H1 (cell line): Measurements from ENCODE around the gene DPY19L1. TPM values are rescaled to one million over a fixed set of nuclear protein-coding genes. Genes with fewer than 3 reads are reported as not detected.

Experiments used
- CTCF ChIA-PET: fragments of 300-600 bp; sonication (Branson Sonifier 250); formaldehyde crosslinking; loops from one replicate; lab custom pipeline; 2021; ENCODE audit not compliant: partially characterized antibody; lab: Charles Lee
- POLR2A ChIA-PET: fragments of 300-600 bp; sonication (Branson Sonifier 250); formaldehyde crosslinking; loops from one replicate; lab custom pipeline; 2021; ENCODE audit warnings: inconsistent platforms; ENCODE audit not compliant: partially characterized antibody; lab: Charles Lee
- DNase-seq, 2 experiments: peaks; one replicate each; pipeline versions ENCODE4 v3.0.0 to v3.0.0-alpha.2; 2010 to 2022; ENCODE audit warnings: low spot score in 2 of 2, low read depth in 1 of 2, mixed read lengths in 1 of 2
- FAIRE-seq: peaks from 2 replicates; lab custom pipeline; 2011; peaks lifted over from hg19 to GRCh38; lab: Jason Lieb, UNC
- H2AFZ ChIP-seq: 2 replicates; pipeline ENCODE4 v1.8.1; 2012; ENCODE audit warnings: low read length, inconsistent platforms
- H2AK5ac ChIP-seq: 2 replicates; pipeline ENCODE4 v1.6.1; 2013; ENCODE audit warnings: low read depth, low read length
- H2BK120ac ChIP-seq: replicated peaks from 2 replicates; pipeline ENCODE3; 2013; ENCODE audit warnings: low read depth, low read length, inconsistent platforms
- H2BK12ac ChIP-seq: 2 replicates; pipeline ENCODE4 v1.6.1; 2013; ENCODE audit warnings: low read depth, low read length
- H2BK15ac ChIP-seq: 2 replicates; pipeline ENCODE4 v1.6.1; 2013; ENCODE audit warnings: low read length
- H2BK20ac ChIP-seq: 2 replicates; pipeline ENCODE4 v1.6.1; 2013; ENCODE audit warnings: low read length
- H2BK5ac ChIP-seq: 2 replicates; pipeline ENCODE4 v1.6.1; 2013; ENCODE audit warnings: low read depth, low read length
- H3K14ac ChIP-seq: 2 replicates; pipeline ENCODE4 v1.6.1; 2013; ENCODE audit warnings: inconsistent platforms; ENCODE audit not compliant: insufficient read length
- H3K18ac ChIP-seq: 2 replicates; pipeline ENCODE4 v1.6.1; 2013; ENCODE audit warnings: low read length; ENCODE audit errors: extremely low read depth
- H3K23ac ChIP-seq: 2 replicates; pipeline ENCODE4 v1.6.1; 2013; ENCODE audit warnings: inconsistent platforms; ENCODE audit not compliant: insufficient read length
- H3K23me2 ChIP-seq: 2 replicates; pipeline ENCODE4 v1.6.1; 2013; ENCODE audit warnings: low read depth, low read length
- H3K27ac ChIP-seq: 2 replicates; pipeline ENCODE4 v1.6.1; 2011; ENCODE audit warnings: low read depth, low read length, inconsistent platforms
- H3K27me3 ChIP-seq, 4 experiments: replicated peaks in 1 of 4; 1 replicate in 1 of 4; 2 replicates in 3 of 4; pipeline versions ENCODE4 v1.6.1 to v1.8.1; 2011 to 2013; ENCODE audit warnings: low read length in 3 of 4, mild to moderate bottlenecking in 3 of 4, inconsistent platforms in 2 of 4, mixed read lengths in 2 of 4, moderate library complexity in 1 of 4; ENCODE audit not compliant: control insufficient read depth in 3 of 4, insufficient read depth in 3 of 4; ENCODE audit errors: extremely low read depth in 1 of 4
- H3K36me3 ChIP-seq, 4 experiments: 2 replicates each; pipeline versions ENCODE4 v1.6.1 to v1.8.1; 2011 to 2013; ENCODE audit warnings: mild to moderate bottlenecking in 4 of 4, low read length in 3 of 4, moderate library complexity in 2 of 4, control low read depth in 1 of 4, inconsistent platforms in 1 of 4; ENCODE audit not compliant: insufficient read depth in 4 of 4, control insufficient read depth in 2 of 4
- H3K4ac ChIP-seq: replicated peaks from 2 replicates; pipeline ENCODE3; 2013; ENCODE audit warnings: low read length, low read depth, mixed read lengths, inconsistent platforms; ENCODE audit not compliant: insufficient read length
- H3K4me1 ChIP-seq, 4 experiments: replicated peaks in 1 of 4; 1 replicate in 1 of 4; 2 replicates in 3 of 4; pipeline versions ENCODE4 v1.6.1 to v1.8.1; 2011 to 2013; ENCODE audit warnings: low read length in 3 of 4, inconsistent platforms in 2 of 4, mixed read lengths in 1 of 4; ENCODE audit not compliant: insufficient read depth in 4 of 4, control insufficient read depth in 3 of 4
- H3K4me2 ChIP-seq, 2 experiments: 2 replicates each; pipeline versions ENCODE4 v1.6.1 to v1.8.1; 2011 to 2013; ENCODE audit warnings: low read depth in 2 of 2, low read length in 2 of 2, control low read depth in 1 of 2, inconsistent platforms in 1 of 2, mild to moderate bottlenecking in 1 of 2; ENCODE audit not compliant: insufficient read depth in 1 of 2
- H3K4me3 ChIP-seq, 4 experiments: fragments of 200-600, 300-600 bp in 1 of 4; sonication (generic), shearing (Covaris generic), sonication (Bioruptor Twin) in 1 of 4; 2 replicates each; pipeline versions ENCODE4 v1.5.1 to v1.8.1; 2011 to 2016; ENCODE audit warnings: low read length in 4 of 4, low read depth in 3 of 4, control low read depth in 2 of 4, inconsistent platforms in 2 of 4, mild to moderate bottlenecking in 2 of 4, mixed read lengths in 1 of 4, moderate library complexity in 1 of 4; ENCODE audit not compliant: insufficient read depth in 2 of 4; ENCODE audit errors: extremely low read depth in 1 of 4
- H3K56ac ChIP-seq: replicated peaks from 2 replicates; pipeline ENCODE3; 2013; ENCODE audit warnings: low read depth, mild to moderate bottlenecking, mixed read lengths, low read length, inconsistent platforms; ENCODE audit not compliant: insufficient read length
- H3K79me1 ChIP-seq: 2 replicates; pipeline ENCODE4 v1.6.1; 2013; ENCODE audit warnings: low read depth, low read length, control low read depth
- H3K79me2 ChIP-seq, 2 experiments: 2 replicates each; pipeline versions ENCODE4 v1.6.1 to v1.8.1; 2012 to 2013; ENCODE audit warnings: low read length in 2 of 2, mild to moderate bottlenecking in 2 of 2, inconsistent platforms in 1 of 2; ENCODE audit not compliant: insufficient read depth in 2 of 2, control insufficient read depth in 1 of 2
- H3K9ac ChIP-seq, 4 experiments: replicated peaks in 1 of 4; 1 replicate in 1 of 4; 2 replicates in 3 of 4; pipeline versions ENCODE4 v1.6.1 to v1.8.1; 2011 to 2013; ENCODE audit warnings: low read depth in 3 of 4, low read length in 3 of 4, control low read depth in 2 of 4, mild to moderate bottlenecking in 2 of 4, moderate library complexity in 2 of 4, inconsistent platforms in 1 of 4; ENCODE audit errors: extremely low read depth in 1 of 4
- H3K9me3 ChIP-seq, 2 experiments: 2 replicates each; pipeline versions ENCODE4 v1.6.1 to v1.8.1; 2012 to 2013; ENCODE audit warnings: mild to moderate bottlenecking in 2 of 2, moderate library complexity in 2 of 2, control low read depth in 1 of 2, inconsistent platforms in 1 of 2, low read depth in 1 of 2, low read length in 1 of 2, mixed read lengths in 1 of 2; ENCODE audit not compliant: insufficient read depth in 2 of 2
- H4K20me1 ChIP-seq, 2 experiments: replicated peaks in 1 of 2; 2 replicates each; pipeline versions ENCODE3 to v1.8.1; 2011 to 2013; ENCODE audit warnings: inconsistent platforms in 2 of 2, low read length in 2 of 2, mild to moderate bottlenecking in 1 of 2; ENCODE audit not compliant: insufficient read depth in 2 of 2, control insufficient read depth in 1 of 2
- H4K5ac ChIP-seq: 2 replicates; pipeline ENCODE4 v1.6.1; 2013; ENCODE audit warnings: low read length, low read depth, mixed read lengths, inconsistent platforms; ENCODE audit not compliant: insufficient read length
- H4K8ac ChIP-seq: 2 replicates; pipeline ENCODE4 v1.8.0; 2013; ENCODE audit warnings: mild to moderate bottlenecking, moderate library complexity, low read length, inconsistent platforms; ENCODE audit not compliant: insufficient read depth; ENCODE audit errors: extremely low read depth
- H4K91ac ChIP-seq: replicated peaks from 2 replicates; pipeline ENCODE3; 2013; ENCODE audit warnings: low read length, mixed read lengths, inconsistent platforms; ENCODE audit not compliant: insufficient read length
- POLR2AphosphoS5 ChIP-seq: IDR thresholded peaks from 2 replicates; pipeline ENCODE4 v1.6.1; 2011; ENCODE audit warnings: low read depth, low read length
- RAD21 ChIP-seq, 2 experiments: IDR thresholded peaks in 1 of 2; conservative IDR thresholded peaks in 1 of 2; 2 replicates each; pipeline ENCODE4 v1.6.1; 2011; ENCODE audit warnings: low read depth in 2 of 2, low read length in 2 of 2, improper control_type of control experiment in 1 of 2, inconsistent platforms in 1 of 2, mild to moderate bottlenecking in 1 of 2, moderate library complexity in 1 of 2
- SIRT6 ChIP-seq: IDR thresholded peaks from one replicate; pipeline ENCODE4 v1.7.1; 2012; ENCODE audit warnings: low read length, inconsistent platforms
- WGBS, 2 experiments: shearing (Covaris generic) in 1 of 2; methylation state at CpG; one replicate each; pipeline versions ENCODE4 v1.1.6 to v1.1.7; 2013 to 2015; ENCODE audit warnings: low lambda C conversion rate in 2 of 2, mixed read lengths in 2 of 2, inconsistent platforms in 1 of 2, low coverage in 1 of 2, missing lambda C conversion rate in 1 of 2; ENCODE audit not compliant: insufficient replicate concordance in 2 of 2, insufficient coverage in 1 of 2, insufficient read length in 1 of 2; ENCODE audit errors: extremely low coverage in 1 of 2, missing lambda C conversion rate in 1 of 2; 5-methylcytosine and 5-hydroxymethylcytosine counted together
- polyA plus RNA-seq, 7 experiments: library from polyadenylated mRNA; depleted of rRNA in 3 of 7; stranded (reverse) in 5 of 7; unstranded in 2 of 7; fragments of >200 nt in 5 of 7; fragments of 200-250 nt in 2 of 7; gene quantifications; 1 replicate in 5 of 7; 2 replicates in 1 of 7; 4 replicates in 1 of 7; pipeline versions ENCODE4 v1.2.1 to v1.2.3, GENCODE V29; 2011 to 2013; ENCODE audit warnings: missing spikeins in 2 of 7, mixed read lengths in 2 of 7
- total RNA-seq: library from RNA; stranded (reverse); fragmentation: NEBNext Ultra II Directional; extraction: Animal tissue kit (Norgen Biotek cat#: 25700); gene quantifications from 2 replicates; pipeline ENCODE4 v1.2.1, GENCODE V29; 2021

Gene DPY19L1
- total and polyA plus RNA-seq, 2 of the 8 experiments (the other 6 are each of a cell fraction or from before 2014, with no cell fraction given), result 14.1 to 23.3 TPM

DNA sequence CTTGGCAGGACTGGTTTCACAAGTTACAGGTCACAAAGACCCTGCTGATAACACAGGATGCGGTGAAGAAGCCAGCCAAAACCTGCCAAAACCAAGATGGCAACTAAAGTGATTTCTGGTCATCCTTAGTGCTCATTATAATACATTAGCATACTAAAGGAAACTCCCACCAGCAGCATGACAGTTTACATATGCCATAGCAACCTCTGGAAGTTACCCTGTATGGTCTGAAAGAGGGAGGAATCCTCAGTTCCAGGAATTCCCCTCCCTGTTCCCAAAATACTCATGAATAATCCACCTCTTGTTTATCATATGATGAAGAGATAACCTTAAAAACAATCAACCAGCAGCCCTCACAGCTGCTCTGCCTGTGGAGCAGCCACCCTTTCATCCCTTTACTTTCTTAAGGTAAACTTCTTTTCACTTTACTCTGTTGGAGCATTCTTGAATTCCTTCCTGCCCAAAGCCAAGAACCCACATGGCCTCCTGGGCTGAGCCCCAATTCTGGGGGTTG lies 21.9 kb downstream of the DPY19L1 start:
- CTCF ChIA-PET, result interaction anchor here (0.8 kb wide), 1 partner anchor 1657 kb away, joined by 3 read pairs; no protein-coding TSS in a partner anchor
- peaks cover 1% of the 10 kb centered on the region; the same call in 1 of the 2 replicates for H3K23me2 ChIP-seq
- H2BK120ac ChIP-seq, result no peak overlapping the region
- H3K18ac ChIP-seq, result no peak overlapping the region
- no peak overlapping the region for H4K8ac ChIP-seq
- H2AFZ ChIP-seq, result no peak overlapping the region
- DNase-seq (no peak), FAIRE-seq (peak; percentile 98)
- H2AK5ac ChIP-seq, result no peak overlapping the region
- no peak overlapping the region for H3K4me3 ChIP-seq
- H2BK15ac ChIP-seq, result no peak overlapping the region
- H3K27me3 ChIP-seq, result no peaks in the 10 kb centered on the region
- no peak overlapping the region for H4K5ac ChIP-seq
- peaks cover 0 to 18% of the 10 kb centered on the region in 2 experiments; a peak in 2 of 4 replicates for H3K79me2 ChIP-seq
- no peak overlapping the region for H3K23ac ChIP-seq
- 80% methylated on average over 1 of the region's 1 CpG; no CpG with 5 or more reads in 1 of the 2 experiments for WGBS, 2 experiments
- H3K56ac ChIP-seq, result no peak overlapping the region
- no peak overlapping the region for H4K91ac ChIP-seq
- peak overlapping the region; percentile 89 for H3K27ac ChIP-seq
- H2BK5ac ChIP-seq, result no peak overlapping the region
- H3K9me3 ChIP-seq, result no peaks in the 10 kb centered on the region
- peaks cover 2% of the 10 kb centered on the region; the same call in 1 of the 2 replicates for H3K79me1 ChIP-seq
- no peak overlapping the region; a peak in 1 of 7 replicates for H3K9ac ChIP-seq
- H3K4me2 ChIP-seq, result no peak overlapping the region
- peaks cover 0 to 12% (median 6%) of the 10 kb centered on the region in 4 experiments; a peak in 4 of 8 replicates for H3K36me3 ChIP-seq
- H3K14ac ChIP-seq, result no peak overlapping the region
- POLR2A ChIA-PET, result no interaction called here
- H4K20me1 ChIP-seq, result no peaks in the 10 kb centered on the region
- peaks cover 0 to 11% (median 6%) of the 10 kb centered on the region in 4 experiments; a peak in 5 of 7 replicates for H3K4me1 ChIP-seq
- no peak overlapping the region for H2BK20ac ChIP-seq
- H3K4ac ChIP-seq, result no peak overlapping the region
- H2BK12ac ChIP-seq, result no peak overlapping the region
- TF ChIP-seq POLR2AphosphoS5, result no peak
- TF ChIP-seq SIRT6, result no peak
- no peak for TF ChIP-seq RAD21 (IDR thresholded peaks at IDR 0.05 in 1 of 2, conservative IDR thresholded peaks at IDR 0.05 in 1 of 2; ENCODE audit: low read depth in 2 of 2, low read length in 2 of 2)
